Measurements from ENCODE around the gene MECP2.

MECP2 gene

GRCh38 chrX:154115750-154116149, 18.2 kb upstream of the MECP2 start:
- no peak for TF ChIP-seq CTCF (IDR thresholded peaks at IDR 0.05; ENCODE audit: insufficient read depth, low read depth, low read length, missing control alignments)
- DNase-seq (ENCODE audit: low read depth): no peak
- no peak overlapping the region for H3K4me3 ChIP-seq (ENCODE audit: low read length)

GRCh38 chrX:154115071-154115470, 17.6 kb upstream of the MECP2 start:
- no peak overlapping the region for H3K4me3 ChIP-seq (ENCODE audit: low read length)
- DNase-seq (ENCODE audit: low read depth): no peak
- TF ChIP-seq CTCF (IDR thresholded peaks at IDR 0.05; ENCODE audit: insufficient read depth, low read depth, low read length, missing control alignments): no peak

GRCh38 chrX:154114652-154115051, 17.1 kb upstream of the MECP2 start:
- no peak overlapping the region for H3K4me3 ChIP-seq (ENCODE audit: low read length)
- no peak for TF ChIP-seq CTCF (IDR thresholded peaks at IDR 0.05; ENCODE audit: insufficient read depth, low read depth, low read length, missing control alignments)
- no peak for DNase-seq (ENCODE audit: low read depth)

- DNase-seq (ENCODE audit: low read depth): no peak
- no peak overlapping the region for H3K4me3 ChIP-seq (ENCODE audit: low read length)
- no peak for TF ChIP-seq CTCF (IDR thresholded peaks at IDR 0.05; ENCODE audit: insufficient read depth, low read depth, low read length, missing control alignments)
Observed at GRCh38 chrX:154113729-154114128, 16.2 kb upstream of the MECP2 start.

- no peak for TF ChIP-seq CTCF (IDR thresholded peaks at IDR 0.05; ENCODE audit: insufficient read depth, low read depth, low read length, missing control alignments)
- DNase-seq (ENCODE audit: low read depth): no peak
- H3K4me3 ChIP-seq (ENCODE audit: low read length): no peak overlapping the region
Observed at GRCh38 chrX:154098551-154098950, 1.0 kb upstream of the MECP2 start.

GRCh38 chrX:154097003-154097588, 421 bp downstream of the MECP2 start:
- no peak for TF ChIP-seq CTCF (IDR thresholded peaks at IDR 0.05; ENCODE audit: insufficient read depth, low read depth, low read length, missing control alignments)
- H3K4me3 ChIP-seq (ENCODE audit: low read length): peak overlapping the region; percentile 61
- DNase-seq (ENCODE audit: low read depth): peak; percentile 36

Measured in epithelial cell of esophagus (primary cell).